Duodenal mucosa (tissue), 2 donors: ENCODE data around the gene ADK.
"Not testable (repeated sequence)": the region's sequence is repeated elsewhere in the genome, so short reads cannot be mapped to it uniquely, and the experiment has no call there.

ENCODE experiments used
- H3K27ac ChIP-seq: one replicate; pipeline ENCODE4 v1.7.0; 2013; ENCODE audit warnings: low read depth, low read length
- H3K27me3 ChIP-seq, 2 donors: one replicate each; pipeline ENCODE4 v1.7.0; 2013; ENCODE audit warnings: low read length in 2 of 2, control low read depth in 1 of 2; ENCODE audit not compliant: insufficient read depth in 2 of 2, control insufficient read depth in 1 of 2
- H3K36me3 ChIP-seq, 2 donors: one replicate each; pipeline ENCODE4 v1.7.0; 2013; ENCODE audit warnings: low read length in 2 of 2, control low read depth in 1 of 2; ENCODE audit not compliant: insufficient read depth in 2 of 2, control insufficient read depth in 1 of 2
- H3K4me1 ChIP-seq, 2 donors: one replicate each; pipeline ENCODE4 v1.7.0; 2013; ENCODE audit warnings: low read length in 2 of 2, control low read depth in 1 of 2; ENCODE audit not compliant: insufficient read depth in 2 of 2, control insufficient read depth in 1 of 2
- H3K4me3 ChIP-seq, 2 donors: one replicate each; pipeline ENCODE4 v1.7.0; 2013; ENCODE audit warnings: low read length in 2 of 2, low read depth in 1 of 2
- H3K9ac ChIP-seq, 2 donors: one replicate each; pipeline ENCODE4 v1.7.0; 2013; ENCODE audit warnings: low read length in 2 of 2, low read depth in 1 of 2
- H3K9me3 ChIP-seq, 2 donors: one replicate each; pipeline ENCODE4 v1.7.0; 2013; ENCODE audit warnings: low read length in 2 of 2, control low read depth in 1 of 2; ENCODE audit not compliant: control insufficient read depth in 1 of 2

Gene ADK

DNA sequence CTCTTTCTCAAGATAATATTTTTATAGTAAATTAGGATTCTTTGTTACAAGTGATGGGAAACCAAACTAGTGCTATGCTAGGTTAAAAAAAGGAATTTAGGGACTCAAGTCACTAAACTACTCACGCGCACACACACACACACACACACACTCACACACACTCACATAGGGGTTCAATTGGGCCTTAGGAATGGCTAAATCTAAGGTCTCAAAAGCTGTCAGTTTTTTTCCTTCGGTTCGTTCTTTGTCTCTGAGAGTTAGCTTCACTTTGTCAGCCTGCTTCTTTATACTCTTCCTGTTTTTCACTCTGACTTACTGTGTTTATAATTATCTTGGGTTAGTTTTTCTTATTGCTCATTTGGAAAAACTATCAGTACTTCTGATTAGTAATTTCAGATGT, 138.9 kb downstream of the ADK start:
- peaks cover 0 to 2% of the 10 kb centered on the region in 2 donors for H3K9me3 ChIP-seq
- H3K4me1 ChIP-seq: no peaks in the 10 kb centered on the region
- no peaks in the 10 kb centered on the region for H3K36me3 ChIP-seq
- H3K4me3 ChIP-seq: no peak overlapping the region
- no peak overlapping the region for H3K9ac ChIP-seq
- no peak overlapping the region for H3K27ac ChIP-seq
- H3K27me3 ChIP-seq: no peaks in the 10 kb centered on the region

DNA sequence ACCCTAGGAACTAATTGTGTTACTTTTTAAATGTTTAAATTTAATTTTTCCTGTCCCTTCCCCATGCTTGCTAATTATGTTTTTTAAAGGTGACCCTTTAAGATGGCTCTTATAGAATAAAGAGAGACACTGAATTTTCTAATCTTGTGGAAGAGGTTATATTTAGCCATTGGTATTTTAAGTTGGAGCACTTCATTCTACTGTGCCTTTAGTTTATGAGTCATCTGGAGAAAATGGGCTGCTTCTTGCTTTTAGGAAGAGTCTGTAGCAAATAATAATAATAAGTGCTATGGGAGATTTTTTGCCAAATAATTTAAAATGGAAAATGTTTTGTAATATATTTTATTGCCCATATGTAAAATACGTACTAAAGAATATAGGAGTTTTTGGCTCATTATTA, 139.7 kb downstream of the ADK start:
- no peaks in the 10 kb centered on the region for H3K4me1 ChIP-seq
- H3K9me3 ChIP-seq: no peaks in the 10 kb centered on the region
- no peak overlapping the region for H3K27ac ChIP-seq
- H3K9ac ChIP-seq: no peak overlapping the region
- no peaks in the 10 kb centered on the region for H3K36me3 ChIP-seq
- no peak overlapping the region for H3K4me3 ChIP-seq
- H3K27me3 ChIP-seq: no peaks in the 10 kb centered on the region

DNA sequence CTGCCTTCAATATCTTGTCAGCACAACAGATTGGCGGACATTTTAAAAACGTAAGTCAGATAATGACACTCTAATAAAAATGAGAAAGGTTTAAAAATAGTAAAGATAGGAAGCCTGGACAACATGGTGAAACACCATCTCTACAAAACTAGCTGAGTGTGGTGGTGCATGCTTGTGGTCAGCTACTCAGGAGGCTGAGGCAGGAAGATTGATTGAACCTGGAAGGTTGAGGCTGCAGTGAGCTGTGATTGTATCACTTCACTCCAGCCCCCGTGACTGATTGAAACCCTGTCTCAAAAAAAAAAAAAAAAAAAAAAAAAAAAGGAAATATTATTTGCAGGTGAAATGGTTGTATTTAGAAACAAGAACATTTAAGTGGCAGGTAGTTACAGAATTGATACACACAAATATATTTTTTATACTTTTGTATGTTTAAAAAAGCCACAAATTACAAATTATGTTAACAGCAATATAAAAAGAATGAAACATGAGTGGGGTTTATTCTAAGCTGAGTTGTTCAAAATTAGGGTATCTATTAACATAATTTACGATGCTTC, 141.9 kb downstream of the ADK start:
- Histone ChIP-seq H3K9me3 (no peaks in the 10 kb centered on the region), H3K27ac (no peak overlapping the region), H3K4me1 (no peaks in the 10 kb centered on the region)

DNA sequence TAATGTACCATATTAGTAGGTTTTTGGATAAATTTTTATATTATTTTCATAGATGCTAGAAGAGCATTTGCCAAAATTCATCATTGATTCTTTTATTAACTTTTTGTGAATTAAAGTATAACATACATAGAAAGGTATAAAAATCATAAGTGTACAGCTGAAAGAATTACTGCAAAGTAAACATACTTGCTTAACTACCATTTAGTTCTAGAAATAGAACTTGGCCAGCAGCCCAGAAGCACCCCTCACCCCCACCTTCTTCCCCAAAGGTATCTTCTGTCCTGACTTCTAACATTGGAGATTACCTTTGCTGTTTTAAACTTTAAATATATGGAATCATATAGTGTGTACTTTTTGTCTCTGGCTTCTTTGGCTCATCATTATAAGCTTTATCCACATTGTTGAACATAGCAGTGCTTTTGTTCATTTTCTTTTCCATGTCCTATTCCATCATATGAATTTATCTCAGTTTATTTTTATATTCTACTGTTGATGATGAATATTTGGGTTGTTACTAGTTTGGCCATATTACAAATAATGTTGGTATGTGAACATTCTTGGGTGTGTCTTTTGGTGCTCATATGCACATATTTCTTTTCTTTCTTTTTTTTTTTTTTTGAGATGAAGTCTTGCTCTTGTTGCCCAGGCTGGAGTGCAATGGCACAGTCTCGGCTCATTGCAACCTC, 142.8 kb downstream of the ADK start:
- no peak overlapping the region for H3K27ac ChIP-seq

More for the DNA sequence above, 141.9 kb downstream of the ADK start:
- no peak overlapping the region for H3K9ac ChIP-seq
- no peaks in the 10 kb centered on the region for H3K27me3 ChIP-seq
- H3K4me3 ChIP-seq: no peak overlapping the region
- no peaks in the 10 kb centered on the region for H3K36me3 ChIP-seq

DNA sequence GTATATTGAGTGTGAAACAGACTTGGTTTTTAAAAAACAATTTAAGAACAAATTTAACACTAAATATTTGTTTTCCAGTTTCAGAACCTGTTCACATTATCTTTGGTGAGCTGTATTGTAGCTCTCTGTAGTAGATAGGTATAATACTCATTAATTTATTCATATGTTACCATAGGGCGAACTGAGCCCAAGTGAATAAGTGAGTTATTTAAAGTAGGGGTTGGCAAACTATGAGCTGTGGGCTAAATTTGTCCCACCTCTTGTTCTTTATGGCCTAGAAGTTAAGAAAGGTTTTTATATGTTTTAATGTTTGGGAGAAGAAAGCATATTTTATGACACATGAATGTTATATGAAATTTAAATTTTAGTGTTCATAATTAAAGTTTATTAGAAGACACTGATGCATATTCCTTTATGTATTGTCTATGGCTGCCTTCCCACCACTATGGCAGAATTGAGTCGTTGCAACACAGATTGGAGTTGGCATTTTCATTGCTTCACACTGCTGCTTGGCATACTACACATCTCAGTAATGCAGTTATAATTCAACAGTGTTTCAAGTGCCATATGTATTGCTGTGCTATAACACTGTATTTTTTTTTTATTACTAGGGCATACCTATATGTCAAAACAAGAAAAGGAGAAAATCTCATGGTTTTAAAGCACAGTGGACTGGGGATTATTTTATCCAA, 146.5 kb downstream of the ADK start:
- no peaks in the 10 kb centered on the region for H3K27me3 ChIP-seq
- H3K27ac ChIP-seq: no peak overlapping the region
- no peak overlapping the region for H3K4me3 ChIP-seq
- H3K36me3 ChIP-seq: no peaks in the 10 kb centered on the region
- no peaks in the 10 kb centered on the region for H3K4me1 ChIP-seq
- no peak overlapping the region for H3K9ac ChIP-seq
- H3K9me3 ChIP-seq: no peaks in the 10 kb centered on the region

More for the DNA sequence above, 142.8 kb downstream of the ADK start:
- H3K27me3 ChIP-seq: no peaks in the 10 kb centered on the region
- no peak overlapping the region for H3K4me3 ChIP-seq
- no peaks in the 10 kb centered on the region for H3K4me1 ChIP-seq
- H3K9ac ChIP-seq: no peak overlapping the region
- H3K36me3 ChIP-seq: no peaks in the 10 kb centered on the region
- H3K9me3 ChIP-seq: no peaks in the 10 kb centered on the region

DNA sequence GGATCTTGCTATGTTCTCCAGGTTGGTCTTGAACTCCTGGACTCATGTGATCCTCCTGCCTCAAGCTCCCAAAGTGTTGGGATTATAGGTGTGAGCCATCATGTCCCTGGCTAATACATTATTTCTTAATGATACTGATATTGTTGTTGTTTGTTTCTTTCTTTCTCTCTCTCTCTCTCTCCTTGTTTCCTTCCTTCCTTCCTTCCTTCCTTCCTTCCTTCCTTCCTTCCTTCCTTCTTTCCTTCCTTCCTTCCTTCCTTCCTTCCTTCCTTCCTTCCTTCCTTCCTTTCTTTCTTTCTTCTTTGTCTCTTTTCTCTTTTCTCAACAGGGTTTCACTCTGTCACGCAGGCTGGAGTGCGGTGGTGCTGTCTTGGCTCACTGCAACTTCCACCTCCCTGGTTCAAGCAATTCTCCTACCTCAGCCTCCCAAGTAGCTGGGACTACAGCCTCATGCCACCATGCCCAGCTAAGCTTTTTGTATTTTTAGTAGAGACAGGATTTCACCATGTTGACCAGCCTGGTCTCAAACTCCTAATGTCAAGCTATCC, 149.1 kb downstream of the ADK start:
- H3K9me3 ChIP-seq, H3K27me3 ChIP-seq, H3K36me3 ChIP-seq, H3K4me1 ChIP-seq, H3K27ac ChIP-seq, H3K9ac ChIP-seq, H3K4me3 ChIP-seq: not testable (repeated sequence)

DNA sequence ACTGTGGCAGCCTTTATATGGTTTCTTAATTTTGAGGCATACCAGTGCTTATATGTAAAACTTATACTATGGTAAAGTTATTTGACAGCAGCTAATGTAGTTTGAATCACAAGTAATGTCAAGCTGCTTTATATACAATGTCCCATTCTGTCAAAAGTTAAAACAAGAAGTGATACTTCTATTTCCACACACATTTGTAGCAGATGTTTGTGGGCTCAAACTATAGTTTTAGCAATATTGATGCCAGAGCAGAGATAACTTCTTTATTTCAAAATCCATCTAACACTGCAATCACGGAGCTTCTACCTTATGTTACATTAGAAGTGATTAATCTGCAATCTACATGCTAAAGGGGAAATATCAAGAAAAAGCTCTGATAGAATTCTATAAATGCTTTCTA, 149.6 kb downstream of the ADK start:
- no peaks in the 10 kb centered on the region for H3K36me3 ChIP-seq
- no peak overlapping the region for H3K9ac ChIP-seq
- no peak overlapping the region for H3K4me3 ChIP-seq
- no peaks in the 10 kb centered on the region for H3K4me1 ChIP-seq
- no peaks in the 10 kb centered on the region for H3K27me3 ChIP-seq
- H3K9me3 ChIP-seq: no peaks in the 10 kb centered on the region
- no peak overlapping the region for H3K27ac ChIP-seq

DNA sequence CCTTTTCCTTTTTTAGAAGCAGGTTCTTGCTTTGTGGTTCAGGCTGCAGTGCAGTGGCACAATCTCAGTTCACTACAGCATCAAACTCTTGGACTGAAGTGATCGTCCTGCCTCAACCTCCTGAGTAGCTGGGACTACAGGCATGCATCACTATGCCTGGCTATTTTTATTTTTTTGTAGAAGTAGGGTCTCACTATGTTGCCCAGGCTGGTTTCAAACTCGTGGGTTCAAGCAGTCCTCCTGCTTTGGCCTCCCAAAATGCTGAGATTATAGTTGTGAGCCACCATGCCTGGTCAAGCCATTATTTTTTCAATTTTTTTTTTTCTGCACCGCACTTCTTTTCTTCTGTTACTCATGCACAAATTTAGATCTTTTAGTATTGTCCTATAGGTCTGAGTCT, 154.7 kb downstream of the ADK start:
- Histone ChIP-seq H3K36me3 (no peaks in the 10 kb centered on the region), H3K9ac (no peak overlapping the region), H3K27me3 (no peaks in the 10 kb centered on the region), H3K27ac (no peak overlapping the region), H3K9me3 (no peaks in the 10 kb centered on the region), H3K4me3 (no peak overlapping the region), H3K4me1 (no peaks in the 10 kb centered on the region)

DNA sequence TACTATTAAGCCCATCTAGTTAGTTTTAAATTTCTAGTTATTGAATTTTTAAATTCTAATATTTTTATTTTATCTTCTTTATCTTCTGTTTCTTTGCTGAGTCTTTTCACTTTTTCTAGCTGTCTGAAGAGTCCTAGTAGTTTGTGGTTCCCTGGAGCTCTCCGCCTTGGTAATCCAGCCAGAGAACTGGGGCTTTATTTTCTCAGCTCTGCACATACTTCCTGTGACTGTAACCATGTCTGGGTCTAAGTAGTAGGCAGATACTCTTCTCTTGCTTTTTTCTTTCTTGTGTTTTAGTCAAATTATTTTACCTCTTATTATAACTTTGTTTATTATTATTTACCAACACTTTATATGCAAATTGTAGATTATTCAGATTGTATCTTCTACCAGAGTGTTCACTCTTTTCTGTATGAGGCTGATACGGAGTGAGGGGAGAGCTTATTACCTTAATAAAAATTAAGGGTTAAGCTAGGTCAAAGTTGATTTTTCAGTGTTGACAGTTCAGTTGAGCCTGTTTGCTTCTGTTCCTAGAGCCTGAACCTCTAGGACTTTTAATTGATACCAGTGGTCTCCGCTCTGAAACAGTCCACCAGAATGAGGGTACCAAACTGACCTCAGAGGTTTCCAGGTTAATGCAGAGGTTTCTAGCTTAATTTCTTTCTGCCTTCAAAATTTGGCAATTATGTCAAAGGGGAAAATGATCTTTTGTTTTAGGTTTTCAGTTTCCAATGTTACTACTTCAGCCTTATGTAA, 155.4 kb downstream of the ADK start:
- Histone ChIP-seq H3K27ac (no peak overlapping the region), H3K4me3 (no peak overlapping the region), H3K9ac (no peak overlapping the region), H3K9me3 (no peaks in the 10 kb centered on the region), H3K27me3 (no peaks in the 10 kb centered on the region), H3K4me1 (no peaks in the 10 kb centered on the region), H3K36me3 (no peaks in the 10 kb centered on the region)
